GM13976 (cell line): ENCODE data around the gene CKB.

Experiments
- DNase-seq: peaks from one replicate; pipeline ENCODE4 v3.0.0; 2012; ENCODE audit warnings: low spot score
- in situ Hi-C: fragments of 300-500 bp; cut with MboI; formaldehyde crosslinking; loops from one replicate; pipeline ENCODE4 v1.12.0; 2022; ENCODE audit warnings: low sequenced_read_pairs, mixed read lengths, inconsistent platforms; ENCODE audit not compliant: unreplicated experiment
- TF ChIP-seq, protein P1 (sequence below): IDR thresholded peaks from 2 replicates; pipeline ENCODE4 v1.5.1; 2012; ENCODE audit warnings: borderline replicate concordance, mild to moderate bottlenecking; ENCODE audit not compliant: insufficient read depth; ENCODE audit errors: extremely low read depth, missing control alignments, control extremely low read depth

CKB gene

DNA sequence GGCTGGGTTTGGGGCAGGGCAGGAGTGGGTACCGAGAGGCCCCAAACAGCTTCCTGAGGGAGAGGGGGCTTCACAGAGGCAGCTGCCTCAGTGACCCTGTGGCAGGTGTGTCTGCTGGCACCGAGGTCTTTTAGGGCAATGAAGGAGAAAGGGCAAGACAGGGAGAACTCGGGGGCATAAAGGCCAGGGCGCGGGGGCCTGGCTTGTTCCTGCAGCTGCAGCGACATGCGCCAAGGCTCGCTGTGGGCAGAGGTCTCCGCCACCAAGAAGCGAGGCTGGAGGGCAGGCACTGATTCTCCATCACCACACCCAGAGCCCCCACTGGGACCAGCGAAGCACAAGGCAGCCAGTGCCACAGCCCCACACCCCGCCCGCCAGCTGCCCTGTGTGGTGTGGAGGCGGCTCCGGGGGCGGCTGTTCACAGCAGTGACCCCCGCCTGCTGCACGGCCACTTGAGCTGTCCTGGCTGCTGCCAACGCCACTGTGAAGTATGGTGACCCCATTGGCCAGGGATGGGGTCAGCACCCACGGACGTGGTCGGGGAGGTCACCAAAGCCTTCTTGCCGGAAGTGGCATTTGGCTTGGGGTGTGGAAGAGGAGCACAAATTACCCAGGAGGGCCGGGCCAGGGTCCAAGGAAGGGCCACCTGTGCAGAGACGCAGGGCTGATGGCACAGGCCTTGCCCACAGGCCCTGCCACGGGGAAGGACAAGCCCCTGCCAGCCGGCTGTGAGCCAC lies 23.5 kb upstream of the CKB start:
- no peak for DNase-seq
- in situ Hi-C loops: no loop called here
- TF ChIP-seq, protein P1, sequence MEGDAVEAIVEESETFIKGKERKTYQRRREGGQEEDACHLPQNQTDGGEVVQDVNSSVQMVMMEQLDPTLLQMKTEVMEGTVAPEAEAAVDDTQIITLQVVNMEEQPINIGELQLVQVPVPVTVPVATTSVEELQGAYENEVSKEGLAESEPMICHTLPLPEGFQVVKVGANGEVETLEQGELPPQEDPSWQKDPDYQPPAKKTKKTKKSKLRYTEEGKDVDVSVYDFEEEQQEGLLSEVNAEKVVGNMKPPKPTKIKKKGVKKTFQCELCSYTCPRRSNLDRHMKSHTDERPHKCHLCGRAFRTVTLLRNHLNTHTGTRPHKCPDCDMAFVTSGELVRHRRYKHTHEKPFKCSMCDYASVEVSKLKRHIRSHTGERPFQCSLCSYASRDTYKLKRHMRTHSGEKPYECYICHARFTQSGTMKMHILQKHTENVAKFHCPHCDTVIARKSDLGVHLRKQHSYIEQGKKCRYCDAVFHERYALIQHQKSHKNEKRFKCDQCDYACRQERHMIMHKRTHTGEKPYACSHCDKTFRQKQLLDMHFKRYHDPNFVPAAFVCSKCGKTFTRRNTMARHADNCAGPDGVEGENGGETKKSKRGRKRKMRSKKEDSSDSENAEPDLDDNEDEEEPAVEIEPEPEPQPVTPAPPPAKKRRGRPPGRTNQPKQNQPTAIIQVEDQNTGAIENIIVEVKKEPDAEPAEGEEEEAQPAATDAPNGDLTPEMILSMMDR: no peak

DNA sequence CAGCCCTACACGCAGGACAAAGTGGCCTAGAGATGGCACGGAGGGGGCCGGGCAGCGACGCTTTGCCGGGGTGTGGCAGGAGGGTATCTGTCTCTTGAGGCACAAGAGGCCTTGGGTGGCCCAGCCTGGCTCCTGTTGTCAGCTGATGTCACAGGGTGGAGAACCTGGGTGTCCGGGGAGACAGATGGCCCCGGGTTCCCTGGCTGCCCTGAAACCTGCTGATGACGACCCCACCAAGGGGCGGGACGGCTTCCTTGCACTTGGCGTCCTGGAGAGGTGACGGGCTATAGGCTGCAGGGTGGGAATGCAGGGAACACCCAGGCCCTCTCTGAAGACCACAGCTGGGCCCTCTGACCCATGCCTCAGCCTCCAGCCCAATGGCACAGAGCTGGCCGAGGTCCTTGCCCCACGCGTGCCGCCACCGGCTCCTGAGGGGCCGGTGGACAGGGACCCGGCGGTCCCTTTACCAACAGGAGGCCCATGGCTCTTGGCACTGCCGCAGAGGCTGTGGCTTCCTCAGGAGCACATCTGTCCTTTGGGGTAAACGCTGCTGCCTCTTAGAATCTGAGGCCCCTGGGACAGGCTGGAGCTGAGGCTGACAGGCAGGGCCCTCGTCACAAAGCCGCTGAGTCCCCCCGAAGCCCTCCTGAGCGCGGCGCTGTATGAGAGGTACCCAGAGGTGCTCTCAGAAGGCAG lies 22.7 kb upstream of the CKB start:
- in situ Hi-C loops: no loop called here
- TF ChIP-seq, protein P1: no peak

DNA sequence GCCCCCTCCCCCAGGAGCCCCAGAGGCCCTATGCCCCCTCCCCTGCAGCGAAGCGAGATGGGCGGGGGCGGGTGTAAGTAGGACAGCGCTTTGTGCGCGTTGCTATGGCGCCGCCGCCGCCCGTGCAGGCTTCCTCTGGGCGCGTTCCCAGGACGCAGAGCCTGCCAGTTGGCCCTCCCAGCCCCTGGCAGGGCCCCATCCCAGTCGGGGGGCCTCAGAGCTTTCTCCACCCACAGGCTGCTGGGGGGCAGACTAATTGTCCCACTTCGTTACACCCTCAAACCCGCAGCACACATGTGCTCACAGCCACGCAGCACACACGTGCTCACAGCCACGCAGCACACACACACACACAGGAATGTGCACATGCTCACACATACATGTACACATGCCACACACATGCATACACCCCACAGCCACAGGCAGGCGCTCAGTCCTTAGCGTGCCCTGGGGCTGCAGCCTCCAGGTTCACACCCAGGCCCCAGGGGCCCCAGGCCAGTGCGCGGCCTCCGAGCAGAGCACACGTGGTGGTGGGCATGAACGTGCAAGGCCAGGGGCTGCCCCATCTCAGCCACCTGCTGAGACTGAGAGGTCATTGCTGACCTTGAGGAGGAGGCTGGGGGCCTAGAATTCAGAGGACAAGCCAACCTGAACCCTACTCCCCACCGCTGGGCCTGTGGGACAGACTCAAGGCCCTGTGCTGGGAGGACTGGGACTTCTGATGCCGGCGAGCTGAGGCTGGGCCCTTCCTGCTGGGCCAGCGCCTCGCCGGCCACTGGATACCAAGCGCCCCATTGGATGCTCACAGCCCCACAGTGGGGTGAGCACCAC lies 22.0 kb upstream of the CKB start:
- DNase-seq: no peak
- in situ Hi-C loops: no loop called here
- TF ChIP-seq, protein P1: no peak

More for the DNA sequence above, 22.7 kb upstream of the CKB start:
- DNase-seq: no peak

DNA sequence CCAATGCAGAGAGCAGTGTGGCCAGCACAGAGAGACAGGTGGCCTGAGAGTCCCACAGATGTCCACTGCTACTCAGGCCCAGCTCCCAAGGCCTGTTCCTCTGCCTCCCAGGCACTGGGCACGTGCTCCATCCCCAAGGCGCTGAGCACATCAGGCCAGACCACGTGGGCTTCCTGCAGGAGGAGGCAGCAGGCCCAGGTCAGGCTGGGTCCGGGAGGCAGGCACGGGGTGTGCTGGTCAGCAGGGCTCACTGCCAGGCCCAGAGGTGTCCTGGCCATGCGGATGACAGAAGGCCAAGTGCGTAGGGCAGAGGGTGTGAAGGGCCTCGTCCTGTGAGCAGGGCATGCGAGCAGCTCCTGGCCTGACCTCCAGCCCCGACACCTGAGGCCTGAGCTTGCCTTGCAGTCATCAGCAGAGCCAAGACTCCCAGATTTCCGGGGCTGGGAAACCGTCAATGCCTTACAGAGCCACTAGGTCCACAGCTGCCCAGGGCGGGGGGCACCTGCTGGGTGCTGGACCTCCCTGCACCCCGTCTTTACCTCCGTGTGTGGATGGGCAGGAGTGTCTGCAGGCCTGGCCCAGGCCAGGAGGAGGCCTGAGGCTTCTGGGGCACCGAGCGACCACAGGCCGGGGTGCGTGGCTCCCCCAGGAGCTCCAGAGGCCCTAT lies 21.2 kb upstream of the CKB start:
- no peak for DNase-seq
- in situ Hi-C loops: no loop called here
- TF ChIP-seq, protein P1: no peak

DNA sequence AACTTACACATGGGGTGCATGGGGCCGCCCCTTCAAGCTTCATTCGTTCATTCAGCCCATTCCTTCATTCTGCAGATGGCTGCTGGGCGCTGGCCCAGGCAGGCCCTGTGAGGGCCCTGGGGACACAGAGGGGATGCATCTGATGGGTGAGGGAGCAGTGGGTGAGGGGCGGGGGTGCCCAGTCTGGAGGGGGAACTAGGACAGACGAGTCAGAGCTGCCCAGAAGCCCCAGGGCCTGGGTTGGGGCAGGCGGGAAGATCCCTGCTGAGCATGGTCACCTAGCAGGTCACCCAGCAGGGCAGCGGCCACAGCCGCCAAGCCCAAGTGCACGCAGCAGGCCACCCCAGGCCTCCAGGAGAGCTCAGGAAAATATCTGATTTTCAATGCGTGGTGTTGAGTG lies 20.5 kb upstream of the CKB start:
- TF ChIP-seq, protein P1: no peak
- in situ Hi-C loops: no loop called here

DNA sequence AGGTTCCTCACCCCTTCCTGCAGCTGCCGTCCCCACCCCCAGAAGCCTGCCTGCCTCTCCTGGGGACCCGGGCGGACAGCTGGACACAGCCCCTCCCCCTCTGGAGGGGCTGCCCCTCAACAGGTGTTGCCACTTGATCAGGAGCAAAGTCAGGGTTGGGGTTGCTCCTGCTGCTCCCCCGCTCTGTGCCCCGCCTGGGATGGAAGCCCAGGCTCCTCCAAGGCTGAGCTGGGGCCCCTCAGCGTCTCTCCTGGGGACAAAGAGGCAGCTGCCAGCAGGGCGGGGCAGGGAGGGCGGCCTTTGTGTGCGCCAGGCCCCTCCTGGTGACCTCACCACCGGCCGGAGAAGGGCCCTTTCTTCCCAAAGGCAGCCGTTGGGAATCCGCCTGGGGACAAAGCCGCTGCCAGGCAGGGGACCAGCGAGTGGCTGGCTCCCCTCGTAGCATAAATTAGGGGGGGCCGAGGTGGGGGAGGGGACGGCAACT lies 20.0 kb upstream of the CKB start:
- TF ChIP-seq, protein P1: no peak

More for the DNA sequence above, 20.5 kb upstream of the CKB start:
- DNase-seq: no peak

More for the DNA sequence above, 20.0 kb upstream of the CKB start:
- in situ Hi-C loops: no loop called here
- no peak for DNase-seq
